HG03103 (cell line): ENCODE results near the gene LHFPL6.

Experiments used
- ATAC-seq: cut with Tn5 transposase; IDR thresholded peaks from one replicate; pipeline ENCODE4 v1.9.1; 2021; ENCODE audit warnings: low read depth; ENCODE audit not compliant: unreplicated experiment

LHFPL6 gene

GRCh38 chr13:39596685-39597084 lies 6.3 kb downstream of the LHFPL6 start:
- ATAC-seq: no peak

DNA sequence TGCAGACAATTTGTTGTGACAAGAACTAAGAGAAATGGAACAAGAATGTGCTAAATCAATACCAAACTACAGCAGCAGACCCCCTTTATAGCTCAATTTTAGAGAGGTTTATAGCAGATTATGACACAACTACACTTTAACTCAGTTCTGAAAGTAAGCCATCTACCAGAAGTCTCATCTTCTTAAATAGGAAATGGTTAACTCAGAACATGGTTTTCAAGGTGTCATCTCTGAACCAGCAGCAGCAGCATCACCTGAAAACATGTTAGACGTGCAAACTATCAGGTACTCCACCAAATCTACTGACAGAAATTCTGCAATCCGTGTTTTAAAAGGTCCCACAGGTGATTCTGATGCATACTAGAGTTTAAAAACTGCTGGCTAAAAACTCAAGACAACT lies 6.8 kb downstream of the LHFPL6 start:
- no peak for ATAC-seq

GRCh38 chr13:39590466-39591036 lies 12.4 kb downstream of the LHFPL6 start:
- no peak for ATAC-seq

DNA sequence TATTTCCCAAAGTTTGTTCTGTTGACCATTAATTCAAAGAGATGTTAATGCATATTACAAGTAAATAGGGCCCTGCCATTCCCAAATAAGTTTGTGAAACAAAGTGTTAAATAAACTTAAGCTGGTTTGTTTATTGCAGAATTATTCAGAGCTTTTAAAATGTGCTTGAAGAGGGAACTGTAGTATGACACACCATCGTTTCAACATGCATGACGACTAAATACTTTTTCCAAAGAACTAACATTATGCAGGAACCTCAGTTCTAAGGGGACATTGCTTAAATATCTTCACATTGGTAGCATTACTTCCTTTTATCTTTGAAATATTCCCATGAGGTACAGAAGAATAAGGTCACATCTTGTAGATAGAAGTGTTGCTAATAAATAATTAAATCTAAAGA lies 14.6 kb downstream of the LHFPL6 start:
- ATAC-seq: no peak

- ATAC-seq: no peak
Observed at GRCh38 chr13:39587939-39588338, 15.1 kb downstream of the LHFPL6 start.

DNA sequence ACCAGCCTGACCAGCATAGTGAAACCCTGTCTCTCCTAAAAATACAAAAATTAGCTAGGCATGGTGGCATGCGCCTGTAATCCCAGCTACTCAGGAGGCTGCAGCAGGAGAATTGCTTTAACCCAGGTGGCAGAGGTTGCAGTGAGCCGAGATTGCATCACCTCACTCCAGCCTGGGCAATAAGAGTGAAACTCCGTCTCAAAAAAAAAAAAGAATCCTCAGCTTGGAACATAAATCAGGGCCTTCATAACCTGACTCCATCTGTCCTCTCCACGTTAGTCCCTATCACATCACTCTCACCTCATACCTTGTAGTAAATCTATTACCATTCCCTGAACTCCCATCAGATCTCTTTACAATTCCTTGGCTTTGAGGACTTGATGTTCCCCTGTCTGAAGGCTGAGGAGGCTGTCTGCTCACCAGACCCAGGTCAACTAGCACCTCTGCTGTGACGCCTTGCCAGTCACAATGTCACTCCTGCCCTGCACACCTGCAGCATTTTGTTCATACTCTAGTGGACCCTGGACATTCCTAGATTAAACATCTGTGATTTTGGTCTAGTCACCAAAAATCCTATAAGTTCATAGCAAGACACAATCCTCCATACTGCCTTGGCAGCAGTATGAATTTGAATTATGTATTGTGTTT lies 15.9 kb downstream of the LHFPL6 start:
- no peak for ATAC-seq

DNA sequence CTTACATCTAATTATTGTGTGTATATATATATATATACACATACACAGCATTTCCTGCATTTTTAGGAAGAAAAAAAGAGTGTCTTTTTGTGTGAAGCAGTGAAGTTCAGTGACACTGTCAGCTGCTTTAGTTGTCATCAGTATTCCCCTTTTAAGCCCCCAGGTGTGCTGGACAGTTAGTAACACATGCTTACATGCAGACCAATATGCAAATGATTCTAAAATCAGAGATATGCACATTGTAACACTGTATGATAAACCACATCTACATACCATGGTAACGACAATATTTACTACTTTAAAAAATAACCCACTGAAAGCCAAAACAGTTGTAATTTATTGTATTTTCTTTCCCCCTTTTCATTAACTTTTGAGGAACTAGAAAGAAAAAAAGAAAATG lies 16.8 kb downstream of the LHFPL6 start:
- no peak for ATAC-seq

- ATAC-seq: no peak
Observed at GRCh38 chr13:39585219-39585618, 17.8 kb downstream of the LHFPL6 start.

GRCh38 chr13:39580881-39581575 lies 22.0 kb downstream of the LHFPL6 start:
- no peak for ATAC-seq

DNA sequence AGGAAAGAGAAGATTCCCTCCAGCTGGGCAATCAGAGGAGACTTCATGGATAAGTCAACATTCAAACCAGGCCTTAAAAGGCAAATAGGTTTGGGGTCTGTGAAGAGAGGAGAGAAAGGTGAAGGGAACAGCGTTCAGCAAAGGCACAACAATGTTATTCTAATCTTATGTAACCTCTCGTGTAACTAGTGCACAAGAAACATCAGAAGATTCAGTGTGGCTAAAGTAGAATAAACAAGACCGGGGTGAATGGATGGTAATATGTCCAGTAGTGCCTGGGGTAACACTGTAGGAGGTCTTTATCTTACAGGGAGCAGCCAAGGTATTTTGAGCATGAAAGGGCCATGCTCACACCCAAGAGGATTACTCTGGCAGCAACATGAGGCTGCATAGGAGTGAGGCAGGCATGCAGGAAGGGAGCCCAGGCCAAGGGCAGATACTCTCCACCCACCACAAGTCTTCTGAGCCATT lies 24.1 kb downstream of the LHFPL6 start:
- ATAC-seq: no peak

DNA sequence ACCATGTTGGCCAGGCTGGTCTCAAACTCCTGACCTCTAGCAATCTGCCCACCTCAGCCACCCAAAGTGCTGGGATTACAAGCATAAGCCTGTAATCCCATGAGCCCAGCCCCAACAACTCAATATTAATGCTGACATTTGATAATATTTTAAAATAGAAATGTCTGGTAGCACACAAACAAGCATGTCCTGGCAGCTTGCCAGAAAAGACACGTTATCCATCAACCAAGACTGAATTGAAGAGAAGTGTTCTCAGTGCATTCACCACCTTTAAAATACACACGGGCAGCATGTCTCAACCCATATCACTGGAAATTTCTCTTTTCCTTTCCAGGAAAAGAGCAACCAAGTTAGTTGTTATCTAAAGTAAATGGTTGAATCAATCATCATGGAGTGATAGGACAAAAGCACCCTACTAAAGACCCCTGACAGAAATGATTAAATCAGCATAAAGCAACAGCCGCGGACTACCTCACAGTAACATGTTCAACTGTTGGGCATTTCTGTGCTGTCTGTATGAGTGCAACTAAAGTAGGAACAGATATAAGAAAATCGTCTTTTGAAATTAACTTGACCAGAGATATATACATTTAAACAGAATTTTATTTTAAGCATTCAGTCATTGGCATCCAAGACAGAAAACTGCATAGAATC lies 25.0 kb downstream of the LHFPL6 start:
- no peak for ATAC-seq

GRCh38 chr13:39577203-39577602 lies 25.8 kb downstream of the LHFPL6 start:
- ATAC-seq: no peak

- no peak for ATAC-seq
Observed at GRCh38 chr13:39575641-39576238, 27.3 kb downstream of the LHFPL6 start.

DNA sequence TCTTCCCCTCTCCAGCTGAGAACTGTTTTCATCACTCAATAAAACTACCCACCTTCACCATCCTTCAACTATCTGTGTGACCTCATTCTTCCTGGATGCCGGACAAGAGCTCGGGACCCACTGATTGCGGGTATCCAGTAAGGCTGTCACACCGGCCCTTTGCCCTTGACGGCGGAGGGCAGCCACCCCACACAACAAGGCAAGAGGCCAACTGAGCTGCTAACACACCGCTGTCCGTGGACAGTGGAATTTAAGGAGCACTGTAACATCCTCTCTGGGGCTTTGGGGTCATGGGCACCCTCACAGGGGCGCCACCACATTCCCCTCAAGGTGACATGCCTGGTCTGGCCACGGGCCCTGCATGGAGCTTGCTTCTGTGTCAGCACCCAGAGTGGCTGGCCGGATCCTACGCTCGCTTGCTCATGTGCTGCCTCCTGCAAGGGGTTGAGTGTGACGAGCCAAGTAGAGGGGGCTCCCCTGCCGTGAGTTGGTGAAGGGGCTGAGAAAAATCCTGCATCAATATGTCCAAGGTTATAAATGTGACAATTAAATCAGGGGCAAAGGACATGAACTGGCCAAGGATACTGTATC lies 31.4 kb downstream of the LHFPL6 start:
- no peak for ATAC-seq

- no peak for ATAC-seq
Observed at GRCh38 chr13:39567569-39567968, 35.4 kb downstream of the LHFPL6 start.

- no peak for ATAC-seq
Observed at GRCh38 chr13:39566216-39566869, 36.6 kb downstream of the LHFPL6 start.

GRCh38 chr13:39565036-39565949 lies 37.7 kb downstream of the LHFPL6 start:
- no peak for ATAC-seq

GRCh38 chr13:39563470-39563735 lies 39.6 kb downstream of the LHFPL6 start:
- no peak for ATAC-seq

GRCh38 chr13:39561971-39562370 lies 41.0 kb downstream of the LHFPL6 start:
- ATAC-seq: no peak
